ENCODE results near the gene ZNF362.
"Not testable (repeated sequence)": the region's sequence is repeated elsewhere in the genome, so short reads cannot be mapped to it uniquely, and the experiment has no call there.

Gene ZNF362

DNA sequence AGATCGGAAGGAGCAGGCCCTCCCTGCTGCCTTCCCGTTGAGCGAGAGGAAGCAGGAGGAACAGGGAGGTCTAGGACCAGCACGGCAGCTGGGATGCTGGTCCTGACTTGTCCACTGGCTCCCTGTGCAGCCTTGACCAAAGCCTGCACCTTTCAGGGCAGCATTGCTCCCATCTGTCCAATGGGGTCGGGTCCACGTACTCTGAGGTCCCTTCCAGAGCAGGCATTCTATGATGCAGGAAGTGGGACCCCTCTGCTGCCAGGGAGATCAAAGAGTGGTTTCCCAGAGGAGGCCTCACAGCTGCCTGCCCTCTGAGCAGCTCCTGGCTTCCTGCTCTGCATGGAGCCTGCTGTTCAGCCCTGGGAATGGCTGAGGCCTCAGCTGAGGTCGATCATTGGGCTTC is 21.7 kb upstream of the ZNF362 start:
- TF ChIP-seq CTCF (IDR thresholded peaks at IDR 0.05; ENCODE audit: control extremely low read depth, extremely low read depth, low read depth, missing control alignments) = no peak
- DNase-seq (ENCODE audit: extremely low spot score) = no peak
- CTCF ChIA-PET = no interaction called here
- POLR2A ChIA-PET = no interaction called here

GRCh38 chr1:33235521-33235920 is 20.8 kb upstream of the ZNF362 start:
- DNase-seq (ENCODE audit: extremely low spot score) = no peak
- ChIA-PET CTCF (no interaction called here), POLR2A (no interaction called here)
- no peak for TF ChIP-seq CTCF (IDR thresholded peaks at IDR 0.05; ENCODE audit: control extremely low read depth, extremely low read depth, low read depth, missing control alignments)

GRCh38 chr1:33236498-33236897 is 19.8 kb upstream of the ZNF362 start:
- CTCF ChIA-PET = interaction anchor here (1.2 kb wide), 1 partner anchor 103 kb away, joined by 3 read pairs; no protein-coding TSS in a partner anchor
- no peak for DNase-seq (ENCODE audit: extremely low spot score)
- TF ChIP-seq CTCF (IDR thresholded peaks at IDR 0.05; ENCODE audit: control extremely low read depth, extremely low read depth, low read depth, missing control alignments) = no peak
- POLR2A ChIA-PET = no interaction called here

DNA sequence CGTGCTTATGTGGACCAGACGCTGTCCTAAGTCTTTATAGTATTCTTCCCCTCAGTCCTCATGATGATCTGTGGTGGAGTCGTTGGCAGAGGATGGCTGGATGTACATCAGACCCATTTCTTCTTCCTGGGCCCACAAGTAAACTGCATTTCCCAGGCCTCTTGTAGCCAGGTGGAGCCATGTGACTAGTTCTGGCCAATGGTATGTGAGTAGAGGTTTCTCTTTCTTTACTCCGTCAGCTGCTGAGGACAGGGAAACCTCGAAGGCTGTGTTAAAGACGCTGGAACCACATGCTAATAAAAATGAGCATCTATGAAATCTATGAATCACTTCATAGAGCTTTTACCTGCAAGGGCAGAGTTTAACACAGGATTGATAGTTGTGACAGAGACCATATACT is 18.7 kb upstream of the ZNF362 start:
- no peak for DNase-seq (ENCODE audit: extremely low spot score)
- ChIA-PET POLR2A (no interaction called here), CTCF (interaction anchor here (1.2 to 1.7 kb wide), 2 partner anchors 58 to 102 kb away, joined by 3 to 6 read pairs; no protein-coding TSS in a partner anchor)
- TF ChIP-seq CTCF (IDR thresholded peaks at IDR 0.05; ENCODE audit: control extremely low read depth, extremely low read depth, low read depth, missing control alignments) = no peak

- DNase-seq (ENCODE audit: extremely low spot score); POLR2A ChIA-PET: not testable (repeated sequence)
- CTCF ChIA-PET = interaction anchor here (1.7 kb wide), 1 partner anchor 57 kb away, joined by 6 read pairs; no protein-coding TSS in a partner anchor
These were observed 18.0 kb upstream of the ZNF362 start for GRCh38 chr1:33238194-33238724.

- CTCF ChIA-PET; DNase-seq (ENCODE audit: extremely low spot score); POLR2A ChIA-PET: not testable (repeated sequence)
These were observed 16.9 kb upstream of the ZNF362 start for GRCh38 chr1:33239410-33239809.

- TF ChIP-seq CTCF (IDR thresholded peaks at IDR 0.05; ENCODE audit: control extremely low read depth, extremely low read depth, low read depth, missing control alignments) = no peak
- POLR2A ChIA-PET = no interaction called here
- DNase-seq (ENCODE audit: extremely low spot score) = no peak
- CTCF ChIA-PET = no interaction called here
These were observed 14.4 kb upstream of the ZNF362 start for GRCh38 chr1:33241866-33242265.

GRCh38 chr1:33242652-33243051 is 13.6 kb upstream of the ZNF362 start:
- TF ChIP-seq CTCF (IDR thresholded peaks at IDR 0.05; ENCODE audit: control extremely low read depth, extremely low read depth, low read depth, missing control alignments) = no peak
- DNase-seq (ENCODE audit: extremely low spot score) = no peak
- ChIA-PET CTCF (no interaction called here), POLR2A (no interaction called here)
